ENCODE data around the gene GJA5.

GJA5 gene

DNA sequence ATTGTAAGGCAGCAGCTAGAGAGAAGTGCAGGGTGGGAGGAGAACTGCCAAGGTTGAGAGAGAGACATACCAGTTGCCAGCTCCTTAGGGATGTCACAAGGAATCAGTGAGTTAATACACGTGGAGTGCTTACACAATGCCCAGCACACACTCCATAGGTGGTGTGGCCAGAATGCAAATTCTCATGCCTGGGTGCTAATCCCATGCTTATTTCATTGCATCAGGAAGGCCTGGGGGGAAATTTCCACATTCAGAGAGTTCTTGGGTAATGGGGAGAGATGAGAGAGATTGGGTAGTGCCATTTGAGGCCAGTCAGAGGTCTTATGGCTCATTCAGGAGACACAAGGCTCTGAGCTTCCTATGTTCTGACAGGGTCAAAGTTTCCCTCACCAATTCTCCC is 38.7 kb downstream of the GJA5 start:
- Histone ChIP-seq H3K4me3 (ENCODE audit: low read length, poor library complexity, severe bottlenecking) (no peak overlapping the region), H3F3A (ENCODE audit: low read depth) (no peaks in the 10 kb centered on the region; the same call in 1 of the 2 replicates), H3K9me3 (ENCODE audit: insufficient read depth, low read depth, low read length) (no peaks in the 10 kb centered on the region), H3K36me3 (ENCODE audit: insufficient read depth, low read length) (no peaks in the 10 kb centered on the region), H4K20me1 (ENCODE audit: insufficient read depth, low read length, poor library complexity, severe bottlenecking) (no peaks in the 10 kb centered on the region), H2AFZ (ENCODE audit: low read length) (no peak overlapping the region), H3K9ac (ENCODE audit: low read depth, low read length, poor library complexity, severe bottlenecking) (no peak overlapping the region), H3K27me3 (ENCODE audit: insufficient read depth, low read length, poor library complexity, severe bottlenecking) (no peaks in the 10 kb centered on the region), H3K4me2 (ENCODE audit: low read depth, low read length, poor library complexity, severe bottlenecking) (no peak overlapping the region), H3K79me2 (ENCODE audit: insufficient read depth, low read length) (no peaks in the 10 kb centered on the region), H3K9me2 (replicated peaks; ENCODE audit: low read depth, low read length) (no peaks in the 10 kb centered on the region), H3K4me1 (ENCODE audit: insufficient read depth, low read length, poor library complexity, severe bottlenecking) (peaks cover 14% of the 10 kb centered on the region)
- TF ChIP-seq, protein P1, sequence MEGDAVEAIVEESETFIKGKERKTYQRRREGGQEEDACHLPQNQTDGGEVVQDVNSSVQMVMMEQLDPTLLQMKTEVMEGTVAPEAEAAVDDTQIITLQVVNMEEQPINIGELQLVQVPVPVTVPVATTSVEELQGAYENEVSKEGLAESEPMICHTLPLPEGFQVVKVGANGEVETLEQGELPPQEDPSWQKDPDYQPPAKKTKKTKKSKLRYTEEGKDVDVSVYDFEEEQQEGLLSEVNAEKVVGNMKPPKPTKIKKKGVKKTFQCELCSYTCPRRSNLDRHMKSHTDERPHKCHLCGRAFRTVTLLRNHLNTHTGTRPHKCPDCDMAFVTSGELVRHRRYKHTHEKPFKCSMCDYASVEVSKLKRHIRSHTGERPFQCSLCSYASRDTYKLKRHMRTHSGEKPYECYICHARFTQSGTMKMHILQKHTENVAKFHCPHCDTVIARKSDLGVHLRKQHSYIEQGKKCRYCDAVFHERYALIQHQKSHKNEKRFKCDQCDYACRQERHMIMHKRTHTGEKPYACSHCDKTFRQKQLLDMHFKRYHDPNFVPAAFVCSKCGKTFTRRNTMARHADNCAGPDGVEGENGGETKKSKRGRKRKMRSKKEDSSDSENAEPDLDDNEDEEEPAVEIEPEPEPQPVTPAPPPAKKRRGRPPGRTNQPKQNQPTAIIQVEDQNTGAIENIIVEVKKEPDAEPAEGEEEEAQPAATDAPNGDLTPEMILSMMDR (conservative IDR thresholded peaks at IDR 0.05; ENCODE audit: low read length) = no peak
- no peak for TF ChIP-seq EZH2phosphoT487 (IDR thresholded peaks at IDR 0.05; ENCODE audit: borderline replicate concordance)

DNA sequence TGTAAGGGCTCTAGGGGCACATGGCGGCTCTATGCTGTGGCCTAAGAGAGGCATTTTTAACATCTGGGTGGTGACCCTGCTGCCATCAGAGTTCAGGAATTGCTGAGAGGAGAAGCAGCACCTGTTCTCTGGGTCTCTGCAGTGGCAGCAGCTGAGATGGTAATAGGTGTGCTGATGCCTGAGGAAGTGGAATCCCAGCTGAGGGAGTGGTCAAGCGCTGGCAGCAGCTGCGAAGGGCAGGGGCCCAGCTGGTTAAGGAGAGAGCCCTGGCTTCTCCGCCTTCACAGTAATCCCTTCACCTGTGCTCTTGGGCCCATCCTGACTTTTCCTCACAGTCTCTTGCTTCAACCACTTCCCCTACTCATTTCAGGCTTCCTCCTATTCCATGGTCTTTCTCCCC is 39.8 kb downstream of the GJA5 start:
- no peaks in the 10 kb centered on the region for H3K9me3 ChIP-seq (ENCODE audit: insufficient read depth, low read depth, low read length)
- peaks cover 7% of the 10 kb centered on the region for H3K4me1 ChIP-seq (ENCODE audit: insufficient read depth, low read length, poor library complexity, severe bottlenecking)
- no peaks in the 10 kb centered on the region for H4K20me1 ChIP-seq (ENCODE audit: insufficient read depth, low read length, poor library complexity, severe bottlenecking)
- H3K4me2 ChIP-seq (ENCODE audit: low read depth, low read length, poor library complexity, severe bottlenecking) = no peak overlapping the region
- H3K9me2 ChIP-seq (replicated peaks; ENCODE audit: low read depth, low read length) = no peaks in the 10 kb centered on the region
- H2AFZ ChIP-seq (ENCODE audit: low read length) = no peak overlapping the region
- H3F3A ChIP-seq (ENCODE audit: low read depth) = no peaks in the 10 kb centered on the region; the same call in 1 of the 2 replicates
- H3K4me3 ChIP-seq (ENCODE audit: low read length, poor library complexity, severe bottlenecking) = no peak overlapping the region
- H3K36me3 ChIP-seq (ENCODE audit: insufficient read depth, low read length) = no peaks in the 10 kb centered on the region
- H3K79me2 ChIP-seq (ENCODE audit: insufficient read depth, low read length) = no peaks in the 10 kb centered on the region
- H3K9ac ChIP-seq (ENCODE audit: low read depth, low read length, poor library complexity, severe bottlenecking) = no peak overlapping the region
- no peaks in the 10 kb centered on the region for H3K27me3 ChIP-seq (ENCODE audit: insufficient read depth, low read length, poor library complexity, severe bottlenecking)
- TF ChIP-seq, protein P1 (conservative IDR thresholded peaks at IDR 0.05; ENCODE audit: low read length) = no peak
- no peak for TF ChIP-seq EZH2phosphoT487 (IDR thresholded peaks at IDR 0.05; ENCODE audit: borderline replicate concordance)

DNA sequence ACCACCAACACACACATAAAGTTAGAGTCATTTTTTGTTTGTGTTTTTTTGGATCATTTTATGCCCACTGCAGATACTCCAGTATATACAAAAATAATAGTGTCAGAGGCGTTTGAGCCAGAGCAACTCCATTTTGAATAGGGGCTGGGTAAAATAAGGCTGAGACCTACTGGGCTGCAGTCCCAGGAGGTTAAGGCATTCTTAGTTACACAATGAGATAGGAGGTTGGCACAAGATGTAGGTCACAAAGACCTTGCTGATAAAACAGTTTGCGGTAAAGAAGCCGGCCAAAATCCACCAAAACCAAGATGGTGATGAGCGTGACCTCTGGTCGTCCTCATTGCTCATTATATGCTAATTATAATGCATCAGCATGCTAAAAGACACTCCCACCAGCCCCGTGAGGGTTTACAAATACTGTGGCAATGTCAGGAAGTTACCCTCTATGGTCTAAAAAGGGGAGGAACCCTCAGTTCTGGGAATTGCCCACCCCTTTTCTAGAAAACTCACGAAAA is 40.6 kb downstream of the GJA5 start:
- no peaks in the 10 kb centered on the region for H3K27me3 ChIP-seq (ENCODE audit: insufficient read depth, low read length, poor library complexity, severe bottlenecking)
- H4K20me1 ChIP-seq (ENCODE audit: insufficient read depth, low read length, poor library complexity, severe bottlenecking) = no peaks in the 10 kb centered on the region
- H3K79me2 ChIP-seq (ENCODE audit: insufficient read depth, low read length) = no peaks in the 10 kb centered on the region
- no peak overlapping the region for H2AFZ ChIP-seq (ENCODE audit: low read length)
- TF ChIP-seq, protein P1 (conservative IDR thresholded peaks at IDR 0.05; ENCODE audit: low read length) = no peak
- TF ChIP-seq EZH2phosphoT487 (IDR thresholded peaks at IDR 0.05; ENCODE audit: borderline replicate concordance) = no peak
- H3K4me1 ChIP-seq (ENCODE audit: insufficient read depth, low read length, poor library complexity, severe bottlenecking) = peaks cover 7% of the 10 kb centered on the region
- no peaks in the 10 kb centered on the region for H3K36me3 ChIP-seq (ENCODE audit: insufficient read depth, low read length)
- no peak overlapping the region for H3K9ac ChIP-seq (ENCODE audit: low read depth, low read length, poor library complexity, severe bottlenecking)
- H3F3A ChIP-seq (ENCODE audit: low read depth) = no peaks in the 10 kb centered on the region
- H3K9me2 ChIP-seq (replicated peaks; ENCODE audit: low read depth, low read length) = no peaks in the 10 kb centered on the region
- no peaks in the 10 kb centered on the region for H3K9me3 ChIP-seq (ENCODE audit: insufficient read depth, low read depth, low read length)
- H3K4me2 ChIP-seq (ENCODE audit: low read depth, low read length, poor library complexity, severe bottlenecking) = no peak overlapping the region
- H3K4me3 ChIP-seq (ENCODE audit: low read length, poor library complexity, severe bottlenecking) = no peak overlapping the region

All from Loucy (cell line).